Mucosa of descending colon (tissue), 3 donors: ENCODE measurements around the gene TANK. TPM values are rescaled to one million over a fixed set of nuclear protein-coding genes. Genes with fewer than 3 reads are reported as not detected.

Experiments
- ATAC-seq: fragments of 200-7000 bp; cut with Tn5 transposase; one replicate; pipeline ENCODE4 v1.9.1; 2020; ENCODE audit warnings: mild to moderate bottlenecking, moderate library complexity
- DNase-seq, 3 donors: peaks; one replicate each; pipeline ENCODE4 v3.0.0-alpha.2; 2020
- H3K36me3 ChIP-seq: fragments of 200-600 bp; one replicate; pipeline ENCODE4 v1.8.0; 2021; ENCODE audit warnings: low read depth, mild to moderate bottlenecking
- H3K4me1 ChIP-seq: fragments of 200-600 bp; one replicate; pipeline ENCODE4 v1.8.0; 2021; ENCODE audit warnings: low read depth, mild to moderate bottlenecking
- H3K4me3 ChIP-seq: fragments of 200-600 bp; one replicate; pipeline ENCODE4 v1.8.0; 2021; ENCODE audit warnings: mild to moderate bottlenecking
- H3K9me3 ChIP-seq: fragments of 200-600 bp; one replicate; pipeline ENCODE4 v1.8.0; 2021; ENCODE audit warnings: mild to moderate bottlenecking
- CTCF ChIP-seq: fragments of 200-600 bp; IDR thresholded peaks from one replicate; pipeline ENCODE4 v1.8.0; 2022; ENCODE audit warnings: antibody characterized with exemption, mild to moderate bottlenecking
- intact Hi-C, 2 donors: fragments of 100-400 bp; cut with DNase I in 1 of 2; cut with micrococcal nuclease in 1 of 2; formaldehyde crosslinking; loops; one replicate each; pipeline versions ENCODE4 v1.11.0 to v1.11.1; 2022; cut with DNase I, micrococcal nuclease
- total RNA-seq, 3 donors: library from RNA; stranded (reverse); fragmentation: NEBNext Ultra II Directional in 2 of 3; extraction: Animal tissue kit (Norgen Biotek cat#: 25700) in 2 of 3; gene quantifications; one replicate each; pipeline versions ENCODE4 v1.2.1 to v1.2.4, GENCODE V29; 2021 to 2023
- donor health status: DM: no; HTN: no; CAD: no; lungs with moderate emphysema.
- donor health status: DM: no; HTN: no; CAD: no.
- donor health status: DM: no; HTN: yes; CAD: no.

Gene TANK
- total RNA-seq, 3 donors from 2014 or later = 57.2 to 77.6 (median 57.2) TPM

- no peak for TF ChIP-seq CTCF
- Histone ChIP-seq H3K36me3 (no peaks in the 10 kb centered on the region), H3K9me3 (no peaks in the 10 kb centered on the region), H3K4me1 (peaks cover 22% of the 10 kb centered on the region), H3K4me3 (no peak overlapping the region)
- DNase-seq (no peak), ATAC-seq (peak; percentile 4)
- intact Hi-C loops = no loop called here
Measured at GRCh38 chr2:161165811-161166210, 5.6 kb downstream of the TANK start.

- no peak overlapping the region for H3K4me3 ChIP-seq
- intact Hi-C loops = no loop called here
- ATAC-seq (peak; percentile 56), DNase-seq (no peak)
- peaks cover 16% of the 10 kb centered on the region for H3K4me1 ChIP-seq
- no peak for TF ChIP-seq CTCF
- H3K36me3 ChIP-seq = no peaks in the 10 kb centered on the region
- no peaks in the 10 kb centered on the region for H3K9me3 ChIP-seq
Measured at GRCh38 chr2:161166538-161167409, 6.5 kb downstream of the TANK start.

- no peak overlapping the region for H3K4me3 ChIP-seq
- H3K36me3 ChIP-seq = no peaks in the 10 kb centered on the region
- DNase-seq (no peak), ATAC-seq (no peak)
- H3K9me3 ChIP-seq = no peaks in the 10 kb centered on the region
- no peak for TF ChIP-seq CTCF
- intact Hi-C loops = no loop called here
- peaks cover under 1% of the 10 kb centered on the region for H3K4me1 ChIP-seq
Measured at GRCh38 chr2:161169335-161169734, 9.1 kb downstream of the TANK start.

GRCh38 chr2:161170377-161170776 is 10.1 kb downstream of the TANK start:
- no peaks in the 10 kb centered on the region for H3K4me1 ChIP-seq
- H3K9me3 ChIP-seq = no peaks in the 10 kb centered on the region
- ATAC-seq (no peak), DNase-seq (no peak)
- TF ChIP-seq CTCF = no peak
- no peaks in the 10 kb centered on the region for H3K36me3 ChIP-seq
- intact Hi-C loops = no loop called here
- H3K4me3 ChIP-seq = no peak overlapping the region

GRCh38 chr2:161170958-161171932 is 11.0 kb downstream of the TANK start:
- DNase-seq (no peak), ATAC-seq (no peak)
- no peak overlapping the region for H3K4me3 ChIP-seq
- H3K36me3 ChIP-seq = no peaks in the 10 kb centered on the region
- H3K9me3 ChIP-seq = no peaks in the 10 kb centered on the region
- intact Hi-C loops = no loop called here
- no peak for TF ChIP-seq CTCF
- no peaks in the 10 kb centered on the region for H3K4me1 ChIP-seq
